ENCODE measurements around the gene SLC38A2. TPM values are rescaled to one million over a fixed set of nuclear protein-coding genes. Genes with fewer than 3 reads are reported as not detected.

Gene SLC38A2
- total RNA-seq, 1 donor from 2014 or later = 252 TPM

DNA sequence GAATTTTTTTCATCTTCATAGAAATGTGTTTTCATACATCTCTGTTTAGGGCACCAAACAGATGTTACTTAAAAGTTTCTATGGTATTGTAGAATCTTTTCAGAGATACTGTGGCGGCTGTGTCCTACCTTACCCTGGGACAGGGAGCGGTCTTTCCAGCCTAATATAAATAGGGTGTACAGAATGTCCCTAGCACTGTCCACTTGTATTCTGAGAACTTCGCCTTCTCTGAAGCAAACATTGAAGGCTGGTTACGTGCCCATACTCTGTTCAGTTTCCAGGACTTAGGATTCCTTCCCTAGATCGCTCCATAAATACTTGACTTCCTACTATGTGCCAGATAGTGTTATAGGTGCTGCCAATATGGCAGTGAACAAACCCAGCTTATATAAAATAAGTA is 24.3 kb upstream of the SLC38A2 start:
- FAIRE-seq (no peak), DNase-seq (ENCODE audit: low spot score in 2 of 2) (no peak)

GRCh38 chr12:46395388-46395787 is 22.8 kb upstream of the SLC38A2 start:
- DNase-seq (ENCODE audit: low spot score in 2 of 2) = no peak
- no peak for FAIRE-seq

DNA sequence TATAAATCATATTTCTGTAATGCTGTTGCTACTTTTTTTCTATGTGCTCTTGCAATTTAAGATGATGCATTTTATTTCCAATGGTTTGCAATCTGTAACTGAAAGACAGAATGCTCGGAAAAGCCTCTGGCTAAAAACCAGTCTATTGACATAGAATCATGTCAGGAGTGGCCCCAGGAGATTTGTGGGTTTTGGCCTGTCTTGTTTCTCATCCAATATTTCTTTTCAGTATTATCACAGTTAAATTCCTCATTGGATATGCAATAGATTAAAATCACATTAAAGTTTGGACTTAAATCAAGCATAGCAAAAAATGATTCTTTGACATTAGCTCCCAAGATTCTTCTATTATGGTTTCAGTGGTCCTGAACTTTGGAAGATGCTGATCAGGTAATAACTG is 19.1 kb upstream of the SLC38A2 start:
- DNase-seq (ENCODE audit: low spot score in 2 of 2) = no peak
- no peak for FAIRE-seq

DNA sequence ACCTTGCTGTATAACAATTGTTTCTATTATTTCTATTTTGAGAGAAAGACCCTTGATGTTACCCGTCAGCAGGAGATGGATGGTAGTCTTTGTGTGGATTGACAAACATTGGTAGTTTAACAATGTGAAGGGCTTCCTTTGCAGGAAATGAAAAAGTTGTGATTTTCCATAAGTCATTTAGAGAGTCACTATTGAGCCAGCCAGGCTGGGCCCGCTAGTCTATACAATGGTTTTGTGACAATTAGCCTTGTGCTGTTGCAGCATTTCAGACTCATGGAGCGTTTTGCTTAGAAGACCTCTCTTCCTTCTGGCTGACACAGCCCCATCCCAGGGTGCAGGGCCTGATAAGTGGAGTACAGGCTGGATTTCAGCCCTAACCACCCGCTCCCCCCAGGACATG is 18.3 kb upstream of the SLC38A2 start:
- no peak for FAIRE-seq
- DNase-seq (ENCODE audit: low spot score in 2 of 2) = no peak

DNA sequence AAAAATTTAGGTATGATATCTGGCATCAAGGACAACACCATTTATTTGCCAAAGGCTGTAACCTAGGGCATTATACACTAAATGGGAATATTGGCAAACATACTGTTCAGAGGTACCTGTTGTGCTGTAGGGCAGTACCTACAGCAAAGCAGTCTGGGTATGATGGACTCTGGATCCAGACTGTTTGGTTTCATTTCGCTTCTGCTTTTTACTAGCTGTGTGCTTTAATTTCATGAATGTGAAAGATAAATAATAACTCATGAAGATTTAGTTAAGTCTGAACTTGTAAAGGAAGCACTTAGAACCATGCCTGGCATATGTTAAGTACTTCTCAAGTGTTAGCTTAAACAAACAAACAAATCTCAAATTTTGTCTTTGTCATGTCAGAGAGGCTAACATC is 17.7 kb upstream of the SLC38A2 start:
- DNase-seq (ENCODE audit: low spot score in 2 of 2) = no peak
- FAIRE-seq = no peak

DNA sequence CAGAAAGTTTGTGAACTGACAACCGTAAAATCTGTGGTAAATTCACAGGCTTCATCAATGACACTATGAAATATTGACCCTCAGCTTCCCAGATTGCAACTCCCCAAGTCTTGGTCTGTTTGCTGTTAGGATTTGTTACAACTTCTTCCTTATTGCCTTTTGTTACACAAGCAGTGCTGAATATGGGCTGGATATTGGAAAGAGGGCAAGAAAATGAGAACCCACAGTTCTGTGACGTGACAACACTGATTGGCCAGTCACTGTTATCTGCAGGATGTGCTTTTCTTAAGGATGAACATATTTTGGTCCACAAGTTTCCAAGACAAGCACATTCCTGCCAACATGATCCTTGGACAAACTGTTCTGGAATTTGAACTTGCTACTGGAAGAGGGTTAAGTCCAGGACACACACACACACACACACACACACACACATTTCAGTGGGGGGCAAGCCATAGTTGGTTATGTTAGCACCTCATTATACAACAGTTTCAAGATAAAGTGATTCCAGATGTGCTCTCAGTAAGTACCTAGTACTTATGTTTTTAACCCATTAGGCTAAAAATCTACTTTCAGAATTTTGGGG is 16.6 kb upstream of the SLC38A2 start:
- no peak for DNase-seq (ENCODE audit: low spot score in 2 of 2)
- FAIRE-seq = no peak

- FAIRE-seq = no peak
Measured at GRCh38 chr12:46388427-46389021, 16.0 kb upstream of the SLC38A2 start.

GRCh38 chr12:46387670-46388069 is 15.1 kb upstream of the SLC38A2 start:
- DNase-seq (ENCODE audit: low spot score in 2 of 2) (no peak), FAIRE-seq (no peak)

More at GRCh38 chr12:46388427-46389021, 16.0 kb upstream of the SLC38A2 start:
- no peak for DNase-seq (ENCODE audit: low spot score in 2 of 2)

DNA sequence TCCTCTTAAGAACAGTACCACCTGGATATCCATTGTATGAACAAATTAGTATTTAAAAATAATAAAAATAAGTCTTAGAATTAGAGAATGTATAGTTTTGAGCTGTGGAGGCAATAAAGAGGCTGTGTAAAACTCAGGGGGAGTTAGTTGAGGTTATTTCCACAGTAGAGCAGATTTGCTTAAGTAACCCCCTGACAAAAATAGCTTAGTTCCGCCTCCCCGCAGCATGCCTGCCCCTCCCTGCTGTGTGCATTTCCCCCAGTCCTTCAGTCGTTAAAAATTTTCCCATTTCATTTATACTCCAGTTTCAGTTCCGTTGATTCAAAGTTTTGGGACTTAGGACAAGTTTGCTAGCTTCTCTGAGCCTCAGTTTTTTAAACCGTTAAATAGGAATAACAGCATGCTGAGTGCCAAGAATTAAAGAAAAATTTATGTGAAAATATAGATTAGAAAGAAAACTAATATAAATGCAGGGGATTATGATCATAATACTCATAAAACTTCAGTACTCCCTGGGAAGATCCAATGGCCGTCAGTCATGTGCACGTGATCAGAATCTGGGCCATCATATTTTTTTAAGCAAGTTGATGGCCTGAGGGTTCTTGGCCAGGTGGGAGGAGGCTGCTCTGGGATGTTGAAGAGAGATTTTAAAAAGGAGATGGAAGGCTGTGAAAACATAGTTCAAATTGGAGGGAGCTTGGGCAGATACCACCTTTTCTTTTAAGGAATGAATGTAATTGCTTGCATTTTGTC is 14.5 kb upstream of the SLC38A2 start:
- FAIRE-seq (no peak), DNase-seq (ENCODE audit: low spot score in 2 of 2) (no peak)

GRCh38 chr12:46386360-46386867 is 13.8 kb upstream of the SLC38A2 start:
- FAIRE-seq = no peak
- no peak for DNase-seq (ENCODE audit: low spot score in 2 of 2)

- FAIRE-seq (no peak), DNase-seq (ENCODE audit: low spot score in 2 of 2) (no peak)
Measured at GRCh38 chr12:46385438-46385837, 12.9 kb upstream of the SLC38A2 start.

GRCh38 chr12:46384451-46385309 is 12.1 kb upstream of the SLC38A2 start:
- FAIRE-seq (no peak), DNase-seq (ENCODE audit: low spot score in 2 of 2) (no peak)

DNA sequence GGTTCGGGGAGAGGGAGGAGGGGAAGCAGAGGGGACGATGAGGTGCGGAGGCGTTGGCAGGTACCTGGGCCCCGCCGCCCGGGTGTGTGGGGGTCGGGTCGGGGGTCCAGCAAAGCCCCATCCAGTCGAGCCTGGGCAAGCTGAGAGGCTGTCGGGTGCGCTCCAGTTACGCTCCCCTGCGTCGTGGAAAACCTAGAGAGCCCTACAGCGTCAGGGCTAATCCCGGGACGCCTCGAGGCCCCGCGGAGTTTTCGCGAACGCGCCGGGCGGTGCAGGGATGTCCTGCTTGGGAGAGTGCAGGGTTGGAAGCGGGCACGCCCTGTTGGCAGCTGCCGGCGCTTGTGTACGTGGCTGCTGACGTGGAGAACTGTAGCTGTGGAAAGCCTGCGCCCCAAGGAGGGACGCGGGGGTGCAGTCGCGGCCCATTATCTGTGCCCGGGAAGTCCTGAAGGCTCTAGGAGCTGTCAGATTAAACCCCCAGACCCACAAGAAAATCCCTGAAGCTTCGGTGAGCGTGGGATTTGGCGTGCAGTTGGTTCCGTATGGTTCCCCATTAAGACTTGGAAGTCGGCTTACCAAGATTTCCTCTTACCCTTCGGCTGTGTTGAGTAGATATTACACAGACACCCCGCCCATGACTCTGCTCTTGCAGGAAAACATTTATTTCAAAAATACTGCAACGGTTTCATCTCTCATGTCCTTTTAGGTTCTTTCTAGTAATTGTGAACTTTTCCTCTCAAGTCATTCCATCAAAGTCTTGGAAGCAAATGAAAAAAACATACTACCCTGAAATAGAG is 11.3 kb upstream of the SLC38A2 start:
- DNase-seq (ENCODE audit: low spot score in 2 of 2) = peak in 1 of 2 donors; percentile 48

GRCh38 chr12:46382964-46383653 is 10.5 kb upstream of the SLC38A2 start:
- peak; percentile 86 to 89 for DNase-seq (ENCODE audit: low spot score in 2 of 2)
- no peak for FAIRE-seq

More for the DNA sequence above, 11.3 kb upstream of the SLC38A2 start:
- no peak for FAIRE-seq

- no peak for FAIRE-seq
- no peak for DNase-seq (ENCODE audit: low spot score in 2 of 2)
Measured at GRCh38 chr12:46382408-46382963, 9.9 kb upstream of the SLC38A2 start.

- FAIRE-seq = no peak
- no peak for DNase-seq (ENCODE audit: low spot score in 2 of 2)
Measured at GRCh38 chr12:46380881-46381280, 8.3 kb upstream of the SLC38A2 start.

GRCh38 chr12:46380022-46380796 is 7.6 kb upstream of the SLC38A2 start:
- no peak for DNase-seq (ENCODE audit: low spot score in 2 of 2)
- no peak for FAIRE-seq

DNA sequence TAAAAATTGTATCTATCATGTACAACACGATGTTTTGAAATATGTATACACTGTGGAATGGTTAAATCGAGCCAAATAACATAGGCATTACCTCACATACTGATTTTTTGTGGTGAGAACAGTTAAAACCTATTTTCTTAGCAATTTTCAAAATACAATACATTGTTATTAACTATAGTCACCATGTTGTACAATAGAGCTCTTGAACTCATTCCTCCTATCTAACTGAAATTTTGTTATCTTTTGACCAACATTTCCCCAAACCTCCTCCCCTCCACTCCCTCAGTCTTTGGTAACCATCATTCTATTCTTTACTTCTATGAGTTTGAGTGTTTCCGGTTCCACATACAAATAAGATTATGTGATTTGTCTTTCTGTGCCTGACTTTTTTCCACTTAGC is 6.8 kb upstream of the SLC38A2 start:
- no peak for DNase-seq (ENCODE audit: low spot score in 2 of 2)
- no peak for FAIRE-seq

Measured in frontal cortex (tissue), 4 donors.